Measurements from ENCODE around the gene NFIX.

The NFIX gene

GRCh38 chr19:13137290-13137794 is 142.1 kb downstream of the NFIX start:
- Histone ChIP-seq H3K4me3 (IDR thresholded peaks at IDR 0.05; ENCODE audit: insufficient read depth, low read depth, low read length) (no peak overlapping the region), H3K4me1 (ENCODE audit: low read depth, poor library complexity, severe bottlenecking) (no peaks in the 10 kb centered on the region), H2AFZ (ENCODE audit: low read depth) (no peak overlapping the region), H3K27ac (no peak overlapping the region), H3K36me3 (ENCODE audit: insufficient read depth) (peaks cover 5% of the 10 kb centered on the region; the same call in 1 of the 2 replicates), H3K27me3 (ENCODE audit: insufficient read depth, low read depth) (no peaks in the 10 kb centered on the region), H3K4me2 (no peak overlapping the region), H3K9ac (no peak overlapping the region), H4K20me1 (ENCODE audit: insufficient read depth) (no peaks in the 10 kb centered on the region), H3K79me2 (ENCODE audit: insufficient read depth, low read depth) (peaks cover 12% of the 10 kb centered on the region; the same call in 1 of the 2 replicates)
- TF ChIP-seq, protein P1, sequence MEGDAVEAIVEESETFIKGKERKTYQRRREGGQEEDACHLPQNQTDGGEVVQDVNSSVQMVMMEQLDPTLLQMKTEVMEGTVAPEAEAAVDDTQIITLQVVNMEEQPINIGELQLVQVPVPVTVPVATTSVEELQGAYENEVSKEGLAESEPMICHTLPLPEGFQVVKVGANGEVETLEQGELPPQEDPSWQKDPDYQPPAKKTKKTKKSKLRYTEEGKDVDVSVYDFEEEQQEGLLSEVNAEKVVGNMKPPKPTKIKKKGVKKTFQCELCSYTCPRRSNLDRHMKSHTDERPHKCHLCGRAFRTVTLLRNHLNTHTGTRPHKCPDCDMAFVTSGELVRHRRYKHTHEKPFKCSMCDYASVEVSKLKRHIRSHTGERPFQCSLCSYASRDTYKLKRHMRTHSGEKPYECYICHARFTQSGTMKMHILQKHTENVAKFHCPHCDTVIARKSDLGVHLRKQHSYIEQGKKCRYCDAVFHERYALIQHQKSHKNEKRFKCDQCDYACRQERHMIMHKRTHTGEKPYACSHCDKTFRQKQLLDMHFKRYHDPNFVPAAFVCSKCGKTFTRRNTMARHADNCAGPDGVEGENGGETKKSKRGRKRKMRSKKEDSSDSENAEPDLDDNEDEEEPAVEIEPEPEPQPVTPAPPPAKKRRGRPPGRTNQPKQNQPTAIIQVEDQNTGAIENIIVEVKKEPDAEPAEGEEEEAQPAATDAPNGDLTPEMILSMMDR (conservative IDR thresholded peaks at IDR 0.05; ENCODE audit: low read depth, low read length) = no peak

DNA sequence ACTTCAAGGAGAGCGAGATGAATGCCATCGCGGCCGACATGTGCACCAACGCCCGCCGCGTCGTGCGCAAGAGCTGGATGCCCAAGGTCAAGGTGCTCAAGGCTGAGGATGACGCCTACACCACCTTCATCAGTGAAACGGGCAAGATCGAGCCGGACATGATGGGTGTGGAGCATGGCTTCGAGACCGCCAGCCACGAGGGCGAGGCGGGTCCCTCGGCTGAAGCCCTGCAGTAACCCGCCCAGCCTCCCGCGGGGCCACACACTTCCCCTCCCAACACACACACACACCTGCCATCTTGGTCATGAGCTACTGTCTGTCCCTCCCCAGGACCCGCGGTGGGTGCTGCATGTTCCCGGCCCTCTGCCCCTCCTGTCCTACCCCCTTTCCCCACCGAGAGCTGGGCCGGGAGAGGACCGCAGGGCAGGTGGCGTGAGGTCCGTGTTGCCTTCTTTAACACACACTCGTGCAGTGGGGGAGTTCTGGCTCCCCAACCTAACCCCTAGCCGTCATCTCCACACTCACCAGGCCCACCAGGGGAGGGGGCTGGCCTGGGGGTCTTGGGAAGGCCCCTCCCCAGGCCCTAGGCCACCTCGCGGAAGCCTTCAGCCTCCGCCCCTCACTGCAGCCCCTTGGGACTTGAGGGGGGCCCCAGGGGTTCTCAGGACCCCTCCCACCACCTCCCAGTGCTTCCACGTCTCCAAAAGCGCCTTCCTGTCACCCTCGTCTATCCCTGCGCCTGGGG is 143.1 kb downstream of the NFIX start:
- no peak overlapping the region for H2AFZ ChIP-seq (ENCODE audit: low read depth)
- no peak overlapping the region for H3K9ac ChIP-seq
- TF ChIP-seq, protein P1 (conservative IDR thresholded peaks at IDR 0.05; ENCODE audit: low read depth, low read length) = no peak
- H3K4me1 ChIP-seq (ENCODE audit: low read depth, poor library complexity, severe bottlenecking) = no peaks in the 10 kb centered on the region
- no peaks in the 10 kb centered on the region for H4K20me1 ChIP-seq (ENCODE audit: insufficient read depth)
- no peak overlapping the region for H3K4me2 ChIP-seq
- peaks cover 6% of the 10 kb centered on the region; the same call in 1 of the 2 replicates for H3K79me2 ChIP-seq (ENCODE audit: insufficient read depth, low read depth)
- no peak overlapping the region for H3K4me3 ChIP-seq (IDR thresholded peaks at IDR 0.05; ENCODE audit: insufficient read depth, low read depth, low read length)
- H3K27ac ChIP-seq = no peak overlapping the region
- peaks cover 5% of the 10 kb centered on the region; the same call in 1 of the 2 replicates for H3K36me3 ChIP-seq (ENCODE audit: insufficient read depth)
- H3K27me3 ChIP-seq (ENCODE audit: insufficient read depth, low read depth) = no peaks in the 10 kb centered on the region

DNA sequence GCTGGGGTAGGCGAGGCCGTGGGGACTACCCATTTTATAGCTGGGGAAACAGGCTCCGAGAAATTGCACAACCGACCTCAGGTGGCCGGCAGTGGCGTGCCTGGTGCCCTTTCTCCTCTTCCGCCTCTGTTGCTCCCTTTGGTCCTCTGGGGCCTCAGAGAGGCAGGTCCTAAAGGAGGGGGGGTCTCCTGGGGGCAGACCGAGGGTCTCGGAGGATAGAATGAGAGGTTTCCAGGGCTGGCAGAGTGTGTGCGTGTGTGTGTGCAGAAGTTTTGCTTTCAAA is 143.6 kb downstream of the NFIX start:
- Histone ChIP-seq H3K36me3 (ENCODE audit: insufficient read depth) (peaks cover 5% of the 10 kb centered on the region; the same call in 1 of the 2 replicates), H3K27me3 (ENCODE audit: insufficient read depth, low read depth) (no peaks in the 10 kb centered on the region), H3K4me2 (no peak overlapping the region), H3K4me1 (ENCODE audit: low read depth, poor library complexity, severe bottlenecking) (no peaks in the 10 kb centered on the region), H2AFZ (ENCODE audit: low read depth) (no peak overlapping the region), H3K4me3 (IDR thresholded peaks at IDR 0.05; ENCODE audit: insufficient read depth, low read depth, low read length) (no peak overlapping the region), H3K9ac (no peak overlapping the region), H3K27ac (no peak overlapping the region), H4K20me1 (ENCODE audit: insufficient read depth) (no peaks in the 10 kb centered on the region), H3K79me2 (ENCODE audit: insufficient read depth, low read depth) (peaks cover 6% of the 10 kb centered on the region; the same call in 1 of the 2 replicates)
- TF ChIP-seq, protein P1 (conservative IDR thresholded peaks at IDR 0.05; ENCODE audit: low read depth, low read length) = no peak

- no peak overlapping the region for H2AFZ ChIP-seq (ENCODE audit: low read depth)
- TF ChIP-seq, protein P1 (conservative IDR thresholded peaks at IDR 0.05; ENCODE audit: low read depth, low read length) = no peak
- H3K4me2 ChIP-seq = no peak overlapping the region
- H3K27ac ChIP-seq = no peak overlapping the region
- peaks cover 5% of the 10 kb centered on the region; the same call in 1 of the 2 replicates for H3K36me3 ChIP-seq (ENCODE audit: insufficient read depth)
- no peak overlapping the region for H3K4me3 ChIP-seq (IDR thresholded peaks at IDR 0.05; ENCODE audit: insufficient read depth, low read depth, low read length)
- H3K79me2 ChIP-seq (ENCODE audit: insufficient read depth, low read depth) = peaks cover 1% of the 10 kb centered on the region; the same call in 1 of the 2 replicates
- H3K4me1 ChIP-seq (ENCODE audit: low read depth, poor library complexity, severe bottlenecking) = no peaks in the 10 kb centered on the region
- H4K20me1 ChIP-seq (ENCODE audit: insufficient read depth) = no peaks in the 10 kb centered on the region
- no peaks in the 10 kb centered on the region for H3K27me3 ChIP-seq (ENCODE audit: insufficient read depth, low read depth)
- no peak overlapping the region for H3K9ac ChIP-seq
These were observed 144.5 kb downstream of the NFIX start for GRCh38 chr19:13139633-13140311.
